WTC11 (cell line): ENCODE results near the gene OPN5.

ENCODE experiments used
- CTCF ChIP-seq: fragments of 200-600 bp; IDR thresholded peaks from 2 replicates; pipeline ENCODE4 v1.8.0; 2022; ENCODE audit warnings: antibody characterized with exemption
- E2F5 ChIP-seq: sonication (generic); formaldehyde crosslinking; IDR thresholded peaks from 2 replicates; pipeline ENCODE4 v1.8.1; 2022; ENCODE audit warnings: mild to moderate bottlenecking, moderate library complexity, missing genetic modification reagents
- EMX1 ChIP-seq: fragments of 250-450 bp; sonication (Bioruptor Pico); IDR thresholded peaks from 2 replicates; pipeline ENCODE4 v1.8.0; 2021; ENCODE audit warnings: mild to moderate bottlenecking
- ETV6 ChIP-seq: sonication (generic); formaldehyde crosslinking; IDR thresholded peaks from 2 replicates; pipeline ENCODE4 v1.8.1; 2022; ENCODE audit warnings: mild to moderate bottlenecking, missing genetic modification reagents
- FOXJ3 ChIP-seq: sonication (generic); formaldehyde crosslinking; IDR thresholded peaks from 2 replicates; pipeline ENCODE4 v1.9.0; 2021; ENCODE audit warnings: missing genetic modification reagents, mild to moderate bottlenecking, borderline replicate concordance
- FOXP1 ChIP-seq: sonication (generic); formaldehyde crosslinking; IDR thresholded peaks from 2 replicates; pipeline ENCODE4 v1.8.0; 2022; ENCODE audit warnings: missing genetic modification reagents, mild to moderate bottlenecking, moderate library complexity, borderline replicate concordance
- KAT7 ChIP-seq: sonication (generic); formaldehyde crosslinking; IDR thresholded peaks from 2 replicates; pipeline ENCODE4 v1.8.1; 2023; ENCODE audit warnings: missing genetic modification reagents, mild to moderate bottlenecking, borderline replicate concordance
- MAX ChIP-seq: sonication (generic); formaldehyde crosslinking; IDR thresholded peaks from 2 replicates; pipeline ENCODE4 v1.8.0; 2022; ENCODE audit warnings: mild to moderate bottlenecking, missing genetic modification reagents
- TF ChIP-seq, protein P1 (sequence below): sonication (generic); formaldehyde crosslinking; IDR thresholded peaks from 2 replicates; pipeline ENCODE4 v1.8.0; 2022; ENCODE audit warnings: mild to moderate bottlenecking, missing genetic modification reagents

DNA sequence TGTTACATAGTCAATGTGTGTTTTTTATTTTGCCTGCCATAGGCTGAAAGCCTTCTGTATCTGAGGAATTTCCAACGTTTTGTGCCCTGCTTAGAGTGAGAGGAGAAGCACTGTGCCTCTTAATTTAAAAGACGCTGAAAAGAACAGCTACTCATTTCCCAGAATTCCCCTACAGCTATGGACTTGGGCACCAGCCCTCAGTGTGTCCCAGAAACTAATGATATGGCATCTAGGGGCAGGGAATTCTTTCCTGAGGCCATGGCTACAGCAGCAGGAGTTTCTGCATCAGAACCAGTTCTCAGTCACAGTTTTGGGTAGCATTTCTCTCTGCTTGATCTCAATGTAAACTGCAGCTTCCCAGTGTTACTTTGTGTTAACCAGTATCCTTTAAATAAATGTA lies 20.2 kb downstream of the OPN5 start:
- TF ChIP-seq FOXP1 (CRISPR knock-in tag) (no peak), CTCF (no peak), E2F5 (CRISPR knock-in tag) (no peak), FOXJ3 (CRISPR knock-in tag) (no peak), MAX (no peak), EMX1 (CRISPR knock-in tag) (no peak), ETV6 (CRISPR knock-in tag) (no peak), KAT7 (CRISPR knock-in tag) (no peak)
- TF ChIP-seq, protein P1, sequence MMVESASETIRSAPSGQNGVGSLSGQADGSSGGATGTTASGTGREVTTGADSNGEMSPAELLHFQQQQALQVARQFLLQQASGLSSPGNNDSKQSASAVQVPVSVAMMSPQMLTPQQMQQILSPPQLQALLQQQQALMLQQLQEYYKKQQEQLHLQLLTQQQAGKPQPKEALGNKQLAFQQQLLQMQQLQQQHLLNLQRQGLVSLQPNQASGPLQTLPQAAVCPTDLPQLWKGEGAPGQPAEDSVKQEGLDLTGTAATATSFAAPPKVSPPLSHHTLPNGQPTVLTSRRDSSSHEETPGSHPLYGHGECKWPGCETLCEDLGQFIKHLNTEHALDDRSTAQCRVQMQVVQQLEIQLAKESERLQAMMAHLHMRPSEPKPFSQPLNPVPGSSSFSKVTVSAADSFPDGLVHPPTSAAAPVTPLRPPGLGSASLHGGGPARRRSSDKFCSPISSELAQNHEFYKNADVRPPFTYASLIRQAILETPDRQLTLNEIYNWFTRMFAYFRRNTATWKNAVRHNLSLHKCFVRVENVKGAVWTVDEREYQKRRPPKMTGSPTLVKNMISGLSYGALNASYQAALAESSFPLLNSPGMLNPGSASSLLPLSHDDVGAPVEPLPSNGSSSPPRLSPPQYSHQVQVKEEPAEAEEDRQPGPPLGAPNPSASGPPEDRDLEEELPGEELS: no peak
